GM13977 (cell line): ENCODE measurements around the gene METTL1.

ENCODE experiments used
- DNase-seq: peaks from one replicate; pipeline ENCODE4 v3.0.0; 2012; ENCODE audit warnings: low spot score
- in situ Hi-C: fragments of 300-500 bp; cut with MboI; formaldehyde crosslinking; loops from one replicate; pipeline ENCODE4 v1.12.0; 2022; ENCODE audit warnings: low sequenced_read_pairs, low pct_unique_long_range_greater_than_20kb, mixed read lengths, inconsistent platforms; ENCODE audit not compliant: unreplicated experiment
- TF ChIP-seq, protein P1 (sequence below): IDR thresholded peaks from 2 replicates; pipeline ENCODE4 v1.5.1; 2012; ENCODE audit warnings: mild to moderate bottlenecking, control low read depth; ENCODE audit not compliant: insufficient read depth; ENCODE audit errors: extremely low read depth, missing control alignments

Gene METTL1

DNA sequence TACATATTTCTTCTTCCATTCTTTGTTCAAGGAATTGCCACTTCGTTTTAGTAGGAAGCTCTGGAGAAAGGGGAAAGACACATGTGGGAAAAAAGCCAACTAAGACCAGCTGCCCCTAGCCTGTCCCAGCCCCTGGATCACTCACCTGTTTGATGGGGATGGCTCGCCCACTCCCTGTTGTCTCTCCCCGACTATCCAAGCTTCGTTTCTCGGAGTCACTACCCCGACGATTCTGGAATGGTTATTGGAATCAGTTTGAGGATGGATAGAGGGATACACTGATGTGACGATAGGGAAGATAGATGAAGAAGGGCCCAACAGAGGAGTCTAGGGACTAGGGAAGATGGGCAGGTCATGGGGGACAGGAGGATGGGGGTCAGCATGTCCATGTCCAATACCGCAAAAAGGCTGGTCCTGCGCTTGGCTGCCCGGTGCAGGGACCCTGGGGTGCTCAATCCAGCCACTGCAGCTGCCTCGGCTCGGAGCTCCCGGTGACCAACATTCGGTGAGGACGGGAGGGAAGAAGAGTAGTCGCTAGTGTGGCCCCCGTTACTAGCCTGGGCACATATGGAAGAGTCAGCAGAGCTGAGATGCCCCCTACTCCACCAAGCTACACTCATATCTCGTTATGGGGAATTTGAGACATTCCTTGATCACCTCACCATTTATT, 40.4 kb downstream of the METTL1 start:
- TF ChIP-seq, protein P1, sequence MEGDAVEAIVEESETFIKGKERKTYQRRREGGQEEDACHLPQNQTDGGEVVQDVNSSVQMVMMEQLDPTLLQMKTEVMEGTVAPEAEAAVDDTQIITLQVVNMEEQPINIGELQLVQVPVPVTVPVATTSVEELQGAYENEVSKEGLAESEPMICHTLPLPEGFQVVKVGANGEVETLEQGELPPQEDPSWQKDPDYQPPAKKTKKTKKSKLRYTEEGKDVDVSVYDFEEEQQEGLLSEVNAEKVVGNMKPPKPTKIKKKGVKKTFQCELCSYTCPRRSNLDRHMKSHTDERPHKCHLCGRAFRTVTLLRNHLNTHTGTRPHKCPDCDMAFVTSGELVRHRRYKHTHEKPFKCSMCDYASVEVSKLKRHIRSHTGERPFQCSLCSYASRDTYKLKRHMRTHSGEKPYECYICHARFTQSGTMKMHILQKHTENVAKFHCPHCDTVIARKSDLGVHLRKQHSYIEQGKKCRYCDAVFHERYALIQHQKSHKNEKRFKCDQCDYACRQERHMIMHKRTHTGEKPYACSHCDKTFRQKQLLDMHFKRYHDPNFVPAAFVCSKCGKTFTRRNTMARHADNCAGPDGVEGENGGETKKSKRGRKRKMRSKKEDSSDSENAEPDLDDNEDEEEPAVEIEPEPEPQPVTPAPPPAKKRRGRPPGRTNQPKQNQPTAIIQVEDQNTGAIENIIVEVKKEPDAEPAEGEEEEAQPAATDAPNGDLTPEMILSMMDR: no peak
- in situ Hi-C loops: no loop called here
- DNase-seq: no peak

DNA sequence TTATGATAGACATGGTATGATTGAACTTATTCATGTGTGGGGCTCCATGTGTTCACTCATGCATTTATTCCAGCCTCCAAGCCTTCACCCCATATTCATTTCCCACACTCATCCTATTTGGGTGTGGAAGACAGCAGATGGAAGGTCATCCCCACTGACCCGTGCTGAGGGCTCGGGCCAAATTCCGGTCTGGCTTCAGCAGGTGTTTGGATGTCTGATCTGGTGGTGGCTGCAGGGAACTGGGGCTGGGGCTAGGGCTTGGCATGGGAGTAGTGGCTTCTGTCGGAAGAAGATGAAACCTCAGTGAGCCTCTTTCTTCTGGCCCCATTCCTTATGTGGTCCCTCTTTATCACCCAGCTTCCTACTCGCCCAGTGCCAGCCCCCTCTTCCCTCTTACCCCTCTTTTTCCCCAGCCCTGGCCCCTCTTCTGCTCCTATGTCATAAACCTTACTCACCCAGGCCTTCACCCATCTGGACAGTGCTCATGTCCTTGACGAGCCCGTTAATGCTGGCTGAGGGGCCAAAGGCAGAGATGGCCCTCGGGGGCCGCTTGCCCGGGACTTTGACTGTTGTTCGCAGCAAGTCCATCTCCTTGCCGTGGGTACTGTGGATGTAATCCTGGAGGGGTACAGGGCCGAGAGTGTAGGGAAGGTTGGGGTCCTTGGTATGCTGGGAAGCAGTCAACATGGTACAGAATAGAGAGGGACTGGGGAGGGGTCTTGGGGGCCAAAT, 41.4 kb downstream of the METTL1 start:
- in situ Hi-C loops: no loop called here
- no peak for DNase-seq

DNA sequence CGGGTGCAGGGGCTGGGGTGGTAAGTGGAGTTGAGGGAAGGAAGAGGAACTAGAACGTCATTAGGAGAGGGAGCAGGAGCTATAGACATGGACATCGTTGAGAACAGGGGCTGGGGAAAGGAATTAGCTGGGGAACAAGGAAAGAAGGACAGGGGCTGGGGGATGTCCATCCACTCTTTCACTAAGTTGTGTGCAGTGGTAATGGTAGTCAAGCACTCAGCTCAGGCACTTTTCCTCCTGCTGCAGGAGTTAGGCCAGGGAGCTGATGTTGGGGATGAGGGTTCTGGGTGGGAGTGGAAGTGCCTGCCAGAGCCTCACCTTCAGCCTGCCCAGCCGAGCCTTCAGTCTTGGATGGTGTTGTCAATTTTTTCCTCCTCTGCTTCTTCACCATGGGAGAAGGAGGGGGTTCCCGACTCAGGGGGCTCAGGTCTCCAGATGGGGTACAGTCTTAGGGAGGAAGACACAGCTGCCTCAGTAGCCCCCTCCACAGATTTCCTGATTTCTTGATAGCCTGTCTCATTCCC, 42.5 kb downstream of the METTL1 start:
- in situ Hi-C loops: no loop called here
- peak; percentile 12 for DNase-seq
- TF ChIP-seq, protein P1: no peak

More for the DNA sequence above, 41.4 kb downstream of the METTL1 start:
- TF ChIP-seq, protein P1: no peak

DNA sequence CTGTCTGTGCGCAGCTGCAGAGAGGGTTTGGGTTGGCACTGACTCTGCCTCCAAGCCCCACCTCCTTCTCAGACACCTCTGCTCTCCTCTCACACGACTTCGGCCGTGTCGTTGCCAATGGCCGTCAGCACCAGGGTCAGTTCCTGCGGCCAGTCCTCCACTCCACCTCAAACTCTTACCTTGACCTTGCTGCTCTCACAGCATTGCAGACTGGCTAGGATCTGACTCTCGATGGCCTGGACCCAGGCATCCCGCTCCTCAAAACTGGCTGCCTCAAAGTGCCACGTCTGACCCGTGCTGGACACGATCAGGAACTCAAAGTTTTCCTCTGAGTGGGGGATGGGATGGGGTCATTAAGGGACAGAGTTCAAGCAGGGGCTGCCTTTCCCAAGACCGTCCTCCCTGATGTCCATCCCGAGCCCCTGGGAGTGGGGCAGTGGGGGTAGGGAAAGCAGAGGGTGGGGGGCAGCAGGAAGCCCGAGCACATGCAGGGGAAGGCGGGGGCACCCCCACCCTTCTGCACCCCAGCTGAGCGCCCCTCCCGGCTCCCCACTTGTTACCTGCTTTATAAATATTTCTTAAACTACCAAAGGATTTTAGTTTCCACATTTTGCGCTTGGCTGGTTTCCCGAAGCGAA, 44.0 kb downstream of the METTL1 start:
- TF ChIP-seq, protein P1: no peak
- in situ Hi-C loops: no loop called here
- DNase-seq: peak; percentile 20

DNA sequence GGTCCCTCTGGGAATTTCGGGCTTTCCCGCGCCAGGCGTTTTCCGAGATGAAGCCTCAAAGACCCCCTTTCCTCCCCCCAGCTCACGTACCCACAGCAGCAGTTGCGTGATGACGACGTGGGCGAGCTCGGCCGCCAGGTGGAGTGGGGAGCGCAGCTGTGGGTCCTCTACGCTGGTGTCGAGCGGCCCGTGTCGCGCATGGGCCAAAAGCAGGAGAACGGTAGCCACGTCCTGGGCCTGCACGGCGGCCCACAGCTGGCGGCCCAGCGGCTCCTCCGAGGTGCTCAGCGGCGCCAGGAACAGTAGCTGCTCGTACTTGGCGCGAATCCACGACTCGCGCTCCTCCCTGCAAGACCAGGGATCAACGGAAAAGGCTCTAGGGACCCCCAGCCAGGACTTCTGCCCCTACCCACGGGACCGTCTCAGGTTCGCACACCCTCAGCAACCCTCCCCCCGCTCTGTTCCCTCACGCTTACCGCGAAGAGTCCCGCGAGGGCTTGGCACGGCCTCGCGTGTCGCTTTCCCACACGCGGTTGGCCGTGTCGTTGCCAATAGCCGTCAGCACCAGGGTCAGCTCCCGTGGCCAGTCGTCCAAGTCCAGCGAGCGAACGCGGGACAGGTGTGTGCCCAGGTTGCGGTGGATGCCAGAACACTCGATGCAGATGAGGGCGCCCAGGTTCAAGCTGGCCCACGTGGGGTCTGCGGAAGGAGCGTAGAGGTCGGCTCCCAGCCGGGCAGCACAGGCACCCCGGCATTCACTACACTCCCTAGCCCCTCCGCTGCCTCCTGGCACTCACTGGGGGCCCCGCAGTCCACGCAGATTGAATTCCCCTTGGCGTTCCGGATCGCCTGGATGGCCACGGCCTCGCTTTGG, 44.8 kb downstream of the METTL1 start:
- peak; percentile 20 for DNase-seq
- TF ChIP-seq, protein P1: no peak

More for the DNA sequence above, 44.8 kb downstream of the METTL1 start:
- in situ Hi-C loops: no loop called here
